KMS-11 (cell line): ENCODE measurements around the gene RAB10.
"Not testable (repeated sequence)": the region's sequence is repeated elsewhere in the genome, so short reads cannot be mapped to it uniquely, and the experiment has no call there.

Experiments used
- H2AFZ ChIP-seq: fragments of 200-600 bp; sonication (generic); 2 replicates; pipeline ENCODE4 v1.6.1; 2016; ENCODE audit warnings: antibody characterized with exemption, mixed run types, low read depth
- H3K27ac ChIP-seq: fragments of 200-600 bp; sonication (generic); 2 replicates; pipeline ENCODE4 v1.6.1; 2016; ENCODE audit warnings: mild to moderate bottlenecking, mixed run types
- H3K27me3 ChIP-seq: fragments of 200-600 bp; sonication (generic); 2 replicates; pipeline ENCODE4 v1.6.1; 2017; ENCODE audit warnings: mild to moderate bottlenecking, low read depth, mixed run types, moderate library complexity; ENCODE audit not compliant: insufficient read depth
- H3K36me3 ChIP-seq: fragments of 200-600 bp; sonication (generic); 2 replicates; pipeline ENCODE4 v1.6.1; 2017; ENCODE audit warnings: mild to moderate bottlenecking, mixed run types; ENCODE audit not compliant: insufficient read depth
- H3K4me1 ChIP-seq: fragments of 200-600 bp; sonication (generic); 2 replicates; pipeline ENCODE4 v1.6.1; 2016; ENCODE audit warnings: mild to moderate bottlenecking, low read depth, mixed run types; ENCODE audit not compliant: poor library complexity, severe bottlenecking
- H3K4me2 ChIP-seq: fragments of 200-600 bp; sonication (generic); 2 replicates; pipeline ENCODE4 v1.7.0; 2016; ENCODE audit warnings: mild to moderate bottlenecking, mixed run types
- H3K4me3 ChIP-seq: fragments of 200-600 bp; sonication (generic); IDR thresholded peaks from 2 replicates; pipeline ENCODE4 v1.6.1; 2017; ENCODE audit warnings: low read depth, low read length, mixed read lengths; ENCODE audit not compliant: insufficient read depth
- H3K79me2 ChIP-seq: fragments of 200-600 bp; sonication (generic); 2 replicates; pipeline ENCODE4 v1.6.1; 2016; ENCODE audit warnings: low read depth, mixed run types; ENCODE audit not compliant: insufficient read depth
- H3K9ac ChIP-seq: fragments of 200-600 bp; sonication (generic); 2 replicates; pipeline ENCODE4 v1.6.1; 2016; ENCODE audit warnings: mild to moderate bottlenecking, mixed run types
- H4K20me1 ChIP-seq: fragments of 200-600 bp; sonication (generic); 2 replicates; pipeline ENCODE4 v1.6.1; 2016; ENCODE audit warnings: mild to moderate bottlenecking, mixed run types; ENCODE audit not compliant: insufficient read depth
- TF ChIP-seq, protein P1 (sequence below): fragments of 200-600 bp; sonication (generic); conservative IDR thresholded peaks from 2 replicates; pipeline ENCODE4 v1.6.1; 2017; ENCODE audit warnings: low read depth, mild to moderate bottlenecking, antibody characterized with exemption, low read length, moderate library complexity, mixed read lengths

Gene RAB10

GRCh38 chr2:26080356-26080755 lies 46.5 kb downstream of the RAB10 start:
- Histone ChIP-seq H3K9ac (no peak overlapping the region), H3K27ac (no peak overlapping the region), H3K79me2 (peaks cover 56% of the 10 kb centered on the region; the same call in 1 of the 2 replicates), H3K27me3 (no peaks in the 10 kb centered on the region), H3K4me3 (no peak overlapping the region), H3K4me1 (peaks cover 11% of the 10 kb centered on the region), H3K4me2 (no peak overlapping the region), H2AFZ (no peak overlapping the region), H4K20me1 (no peaks in the 10 kb centered on the region; the same call in 1 of the 2 replicates), H3K36me3 (no peaks in the 10 kb centered on the region)
- TF ChIP-seq, protein P1, sequence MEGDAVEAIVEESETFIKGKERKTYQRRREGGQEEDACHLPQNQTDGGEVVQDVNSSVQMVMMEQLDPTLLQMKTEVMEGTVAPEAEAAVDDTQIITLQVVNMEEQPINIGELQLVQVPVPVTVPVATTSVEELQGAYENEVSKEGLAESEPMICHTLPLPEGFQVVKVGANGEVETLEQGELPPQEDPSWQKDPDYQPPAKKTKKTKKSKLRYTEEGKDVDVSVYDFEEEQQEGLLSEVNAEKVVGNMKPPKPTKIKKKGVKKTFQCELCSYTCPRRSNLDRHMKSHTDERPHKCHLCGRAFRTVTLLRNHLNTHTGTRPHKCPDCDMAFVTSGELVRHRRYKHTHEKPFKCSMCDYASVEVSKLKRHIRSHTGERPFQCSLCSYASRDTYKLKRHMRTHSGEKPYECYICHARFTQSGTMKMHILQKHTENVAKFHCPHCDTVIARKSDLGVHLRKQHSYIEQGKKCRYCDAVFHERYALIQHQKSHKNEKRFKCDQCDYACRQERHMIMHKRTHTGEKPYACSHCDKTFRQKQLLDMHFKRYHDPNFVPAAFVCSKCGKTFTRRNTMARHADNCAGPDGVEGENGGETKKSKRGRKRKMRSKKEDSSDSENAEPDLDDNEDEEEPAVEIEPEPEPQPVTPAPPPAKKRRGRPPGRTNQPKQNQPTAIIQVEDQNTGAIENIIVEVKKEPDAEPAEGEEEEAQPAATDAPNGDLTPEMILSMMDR, result no peak

DNA sequence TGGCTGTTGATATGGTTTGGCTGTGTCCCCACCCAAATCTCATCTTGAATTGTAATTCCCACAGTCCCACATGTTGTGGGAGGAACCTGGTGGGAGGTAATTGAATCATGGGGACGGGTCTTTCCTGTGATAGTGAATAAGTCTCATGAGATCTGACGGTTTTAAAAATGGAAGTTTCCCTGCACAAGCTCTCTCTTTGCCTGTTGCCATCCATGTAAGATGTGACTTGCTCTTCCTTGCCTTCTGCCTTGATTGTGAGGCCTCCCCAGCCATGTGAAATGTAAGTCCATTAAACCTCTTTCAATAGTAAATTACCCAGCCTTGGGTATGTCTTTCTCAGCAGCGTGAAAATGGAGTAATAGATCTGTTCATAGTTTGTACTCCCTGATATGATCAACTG lies 47.0 kb downstream of the RAB10 start:
- not testable (repeated sequence) for H3K4me1 ChIP-seq, H4K20me1 ChIP-seq, H3K9ac ChIP-seq, H3K27me3 ChIP-seq, H3K4me3 ChIP-seq, H3K4me2 ChIP-seq, H3K36me3 ChIP-seq, H2AFZ ChIP-seq, H3K27ac ChIP-seq
- peaks cover 50% of the 10 kb centered on the region; the same call in 1 of the 2 replicates for H3K79me2 ChIP-seq

GRCh38 chr2:26081556-26081955 lies 47.7 kb downstream of the RAB10 start:
- no peak overlapping the region for H3K4me3 ChIP-seq
- no peaks in the 10 kb centered on the region for H3K27me3 ChIP-seq
- no peak overlapping the region for H3K27ac ChIP-seq
- H3K4me1 ChIP-seq, result peaks cover 9% of the 10 kb centered on the region
- no peak overlapping the region for H3K9ac ChIP-seq
- TF ChIP-seq, protein P1, result no peak
- no peaks in the 10 kb centered on the region for H4K20me1 ChIP-seq
- no peaks in the 10 kb centered on the region for H3K36me3 ChIP-seq
- H3K4me2 ChIP-seq, result no peak overlapping the region
- H3K79me2 ChIP-seq, result peaks cover 47% of the 10 kb centered on the region; the same call in 1 of the 2 replicates
- no peak overlapping the region for H2AFZ ChIP-seq

DNA sequence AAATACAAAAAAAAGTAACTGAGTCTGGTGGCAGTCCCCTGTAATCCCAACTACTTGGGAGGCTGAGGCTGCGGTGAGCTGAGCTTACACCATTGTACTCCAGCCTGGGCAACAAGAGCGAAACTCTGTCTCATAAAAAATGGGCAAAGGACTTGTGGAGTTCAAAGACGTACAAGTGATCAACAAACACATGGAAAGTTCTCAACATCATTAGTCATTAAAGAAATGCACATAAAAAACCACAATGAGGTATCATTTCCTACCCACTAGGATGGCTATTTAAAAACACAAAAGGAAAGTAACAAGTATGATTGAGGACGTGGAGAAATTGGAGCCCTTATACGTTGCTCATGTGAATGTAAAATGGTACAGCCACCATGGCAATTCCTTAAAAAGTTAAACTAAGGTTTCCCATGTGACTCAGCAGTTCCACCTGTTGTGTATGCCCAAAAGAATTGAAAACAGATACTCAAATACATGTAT lies 52.3 kb downstream of the RAB10 start:
- Histone ChIP-seq H3K4me2 (no peak overlapping the region), H4K20me1 (peaks cover 8% of the 10 kb centered on the region; the same call in 1 of the 2 replicates)

DNA sequence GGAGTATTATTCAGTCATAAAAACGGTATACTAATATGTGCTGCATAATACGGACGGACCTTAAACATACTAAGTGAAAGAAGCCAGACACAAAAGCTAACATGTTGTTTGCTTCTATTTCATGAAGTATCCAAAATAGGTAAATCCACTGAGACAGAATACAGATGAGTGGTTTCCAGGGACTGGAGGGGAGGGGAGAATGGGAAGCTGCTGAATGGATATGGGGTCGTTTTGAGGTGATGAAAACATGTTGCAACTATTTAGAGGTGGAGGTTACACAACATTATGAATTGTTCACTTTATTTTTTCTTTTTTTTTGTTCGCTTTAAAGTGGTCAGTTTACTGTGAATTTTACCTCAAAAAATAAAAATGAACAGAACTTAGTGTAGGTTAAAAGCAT lies 52.9 kb downstream of the RAB10 start:
- Histone ChIP-seq H3K4me1 (peaks cover 12% of the 10 kb centered on the region), H3K27me3 (no peaks in the 10 kb centered on the region), H3K9ac (no peak overlapping the region), H3K27ac (no peak overlapping the region), H3K4me2 (no peak overlapping the region), H3K4me3 (no peak overlapping the region), H2AFZ (no peak overlapping the region), H3K36me3 (no peaks in the 10 kb centered on the region), H4K20me1 (peaks cover 8% of the 10 kb centered on the region), H3K79me2 (peaks cover 44% of the 10 kb centered on the region; the same call in 1 of the 2 replicates)
- TF ChIP-seq, protein P1, result no peak

More for the DNA sequence above, 52.3 kb downstream of the RAB10 start:
- Histone ChIP-seq H3K27ac (no peak overlapping the region), H3K27me3 (no peaks in the 10 kb centered on the region), H2AFZ (no peak overlapping the region), H3K4me1 (peaks cover 12% of the 10 kb centered on the region), H3K36me3 (no peaks in the 10 kb centered on the region), H3K9ac (no peak overlapping the region), H3K79me2 (peaks cover 44% of the 10 kb centered on the region; the same call in 1 of the 2 replicates), H3K4me3 (no peak overlapping the region)
- TF ChIP-seq, protein P1, result no peak
